ENCODE data around the gene ANO1.

GRCh38 chr11:70057080-70057479, 21.0 kb upstream of the ANO1 start:
- TF ChIP-seq CTCF (IDR thresholded peaks at IDR 0.05; ENCODE audit: insufficient read depth, low read depth, low read length) (no peak), EZH2 (IDR thresholded peaks at IDR 0.05; ENCODE audit: insufficient read depth, low read length) (no peak)
